ENCODE measurements around the gene FOXM1. TPM values are rescaled to one million over a fixed set of nuclear protein-coding genes. Genes with fewer than 3 reads are reported as not detected.
A peak's percentile ranks its signal among the peaks of the same experiment; 100 is the strongest.

The FOXM1 gene
- total and polyA plus RNA-seq, 2 of the 13 experiments (the other 11 are each of a cell fraction or from before 2014, with no cell fraction given) = 17.1 to 25.9 TPM

DNA sequence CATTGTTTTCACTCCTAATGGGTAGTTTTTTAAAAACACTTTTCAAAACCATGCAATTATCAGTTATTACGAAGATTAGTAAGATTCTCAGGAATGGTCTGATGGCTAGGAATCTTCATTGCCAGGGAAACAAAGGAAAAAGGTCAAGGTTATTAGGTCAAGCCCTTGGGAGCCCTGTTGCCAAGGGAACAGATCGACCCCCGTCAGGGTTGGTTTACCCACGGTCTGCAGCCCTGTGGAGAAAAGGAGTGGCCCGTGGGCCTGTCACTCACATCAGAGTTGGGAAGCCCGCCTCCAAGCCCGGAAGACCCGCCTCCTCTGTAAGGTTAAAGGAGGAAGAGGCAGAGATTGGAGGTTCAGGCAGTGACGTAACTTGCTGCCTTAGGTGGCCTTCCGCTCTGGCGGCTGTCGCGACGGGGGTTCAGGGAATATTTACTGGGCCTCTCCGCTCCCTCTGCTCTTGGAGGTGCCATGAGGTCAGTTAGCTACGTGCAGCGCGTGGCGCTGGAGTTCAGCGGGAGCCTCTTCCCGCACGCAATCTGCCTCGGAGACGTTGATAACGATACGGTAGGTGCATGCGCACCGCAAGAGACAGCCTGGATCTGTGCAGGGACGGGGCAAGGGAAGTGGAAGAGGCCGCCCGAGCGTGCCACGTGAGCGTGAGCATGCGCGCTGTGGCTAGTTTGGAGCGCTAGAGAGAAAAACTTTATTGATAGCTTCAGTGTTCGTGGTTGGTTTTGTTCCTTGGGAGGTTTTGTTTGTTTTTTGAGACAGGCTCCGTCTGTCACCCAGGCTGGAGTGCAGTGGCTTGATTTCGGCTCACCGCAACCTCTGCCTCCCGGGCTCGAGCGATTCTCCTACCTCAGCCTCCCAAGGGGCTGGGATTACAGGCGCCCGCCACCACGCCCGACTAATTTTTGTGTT is 64.4 kb downstream of the FOXM1 start, which contains the start of gene ITFG2 (continued):
- TF ChIP-seq, protein P1, sequence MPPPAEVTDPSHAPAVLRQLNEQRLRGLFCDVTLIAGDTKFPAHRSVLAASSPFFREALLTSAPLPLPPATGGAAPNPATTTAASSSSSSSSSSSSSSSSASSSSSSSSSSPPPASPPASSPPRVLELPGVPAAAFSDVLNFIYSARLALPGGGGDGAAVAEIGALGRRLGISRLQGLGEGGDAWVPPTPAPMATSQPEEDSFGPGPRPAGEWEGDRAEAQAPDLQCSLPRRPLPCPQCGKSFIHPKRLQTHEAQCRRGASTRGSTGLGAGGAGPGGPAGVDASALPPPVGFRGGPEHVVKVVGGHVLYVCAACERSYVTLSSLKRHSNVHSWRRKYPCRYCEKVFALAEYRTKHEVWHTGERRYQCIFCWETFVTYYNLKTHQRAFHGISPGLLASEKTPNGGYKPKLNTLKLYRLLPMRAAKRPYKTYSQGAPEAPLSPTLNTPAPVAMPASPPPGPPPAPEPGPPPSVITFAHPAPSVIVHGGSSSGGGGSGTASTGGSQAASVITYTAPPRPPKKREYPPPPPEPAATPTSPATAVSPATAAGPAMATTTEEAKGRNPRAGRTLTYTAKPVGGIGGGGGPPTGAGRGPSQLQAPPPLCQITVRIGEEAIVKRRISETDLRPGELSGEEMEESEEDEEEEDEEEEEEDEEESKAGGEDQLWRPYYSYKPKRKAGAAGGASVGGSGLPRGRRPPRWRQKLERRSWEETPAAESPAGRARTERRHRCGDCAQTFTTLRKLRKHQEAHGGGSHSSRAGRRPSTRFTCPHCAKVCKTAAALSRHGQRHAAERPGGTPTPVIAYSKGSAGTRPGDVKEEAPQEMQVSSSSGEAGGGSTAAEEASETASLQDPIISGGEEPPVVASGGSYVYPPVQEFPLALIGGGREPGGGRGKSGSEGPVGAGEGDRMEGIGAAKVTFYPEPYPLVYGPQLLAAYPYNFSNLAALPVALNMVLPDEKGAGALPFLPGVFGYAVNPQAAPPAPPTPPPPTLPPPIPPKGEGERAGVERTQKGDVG (CRISPR knock-in tag; IDR thresholded peaks at IDR 0.05; ENCODE audit: borderline replicate concordance) = no peak
- TF ChIP-seq TP53 (CRISPR knock-in tag; conservative IDR thresholded peaks at IDR 0.05) = peak; percentile 90
- peak; percentile 92 for TF ChIP-seq ZNF510 (CRISPR knock-in tag; IDR thresholded peaks at IDR 0.05; ENCODE audit: low read depth)
- no peak for TF ChIP-seq MTF2 (CRISPR knock-in tag; IDR thresholded peaks at IDR 0.05; ENCODE audit: borderline replicate concordance)
- peak; percentile 82; the same call in 1 of the 2 replicates for TF ChIP-seq ZC3H4 (CRISPR knock-in tag; IDR thresholded peaks at IDR 0.05; ENCODE audit: borderline replicate concordance)
- no peak for TF ChIP-seq FOSL1 (CRISPR knock-in tag; IDR thresholded peaks at IDR 0.05; ENCODE audit: borderline replicate concordance)
- no peak for TF ChIP-seq KLF13 (CRISPR knock-in tag; IDR thresholded peaks at IDR 0.05)
- TF ChIP-seq SRSF4 (IDR thresholded peaks at IDR 0.05; ENCODE audit: low read depth, low read length, poor library complexity, severe bottlenecking) = no peak
- TF ChIP-seq ASH2L (IDR thresholded peaks at IDR 0.05; ENCODE audit: insufficient read length, low read depth, low read length) = peak; percentile 95
- TF ChIP-seq MZF1 (CRISPR knock-in tag; IDR thresholded peaks at IDR 0.05; ENCODE audit: borderline replicate concordance) = peak; percentile 87; the same call in 1 of the 2 replicates
- no peak for TF ChIP-seq ARID3A (IDR thresholded peaks at IDR 0.05; ENCODE audit: low read depth, low read length)
- TF ChIP-seq ZNF552 (CRISPR knock-in tag; IDR thresholded peaks at IDR 0.05; ENCODE audit: borderline replicate concordance) = peak; percentile 92; the same call in 1 of the 2 replicates
- TF ChIP-seq FOXJ3 (CRISPR knock-in tag; IDR thresholded peaks at IDR 0.05; ENCODE audit: borderline replicate concordance) = peak; percentile 64; the same call in 1 of the 2 replicates
- TF ChIP-seq TRIM24 (CRISPR knock-in tag; IDR thresholded peaks at IDR 0.05) = no peak
- TF ChIP-seq JARID2 (CRISPR knock-in tag; IDR thresholded peaks at IDR 0.05; ENCODE audit: insufficient replicate concordance) = no peak
- no peak for TF ChIP-seq RELA (CRISPR knock-in tag; IDR thresholded peaks at IDR 0.05)
- TF ChIP-seq ZNF589 (CRISPR knock-in tag; conservative IDR thresholded peaks at IDR 0.05) = peak; percentile 20; the same call in 1 of the 2 replicates
- peak; percentile 86; the same call in 1 of the 2 replicates for TF ChIP-seq ZNF546 (CRISPR knock-in tag; conservative IDR thresholded peaks at IDR 0.05)
- peak; percentile 88; the same call in 1 of the 2 replicates for TF ChIP-seq KDM3A (CRISPR knock-in tag; IDR thresholded peaks at IDR 0.05; ENCODE audit: low read depth)
- TF ChIP-seq MLLT10 (CRISPR knock-in tag; IDR thresholded peaks at IDR 0.05) = no peak
- TF ChIP-seq BORCS8-MEF2B (CRISPR knock-in tag; IDR thresholded peaks at IDR 0.05) = peak; percentile 91; the same call in 1 of the 2 replicates
- no peak for TF ChIP-seq SUZ12 (IDR thresholded peaks at IDR 0.05; ENCODE audit: low read depth, low read length)
- TF ChIP-seq PREB (CRISPR knock-in tag; IDR thresholded peaks at IDR 0.05) = no peak
- TF ChIP-seq FOXK2 (IDR thresholded peaks at IDR 0.05) = no peak
